ENCODE data around the gene SOST. TPM values are rescaled to one million over a fixed set of nuclear protein-coding genes. Genes with fewer than 3 reads are reported as not detected.

The SOST gene
- total RNA-seq, 4 donors from 2014 or later = 0.49 TPM; not detected in 3

GRCh38 chr17:43753493-43754129, 5.0 kb downstream of the SOST start:
- no peak for TF ChIP-seq CTCF (IDR thresholded peaks at IDR 0.05)
- TF ChIP-seq POLR2A (IDR thresholded peaks at IDR 0.05) = no peak
- no peaks in the 10 kb centered on the region for H3K36me3 ChIP-seq
- intact Hi-C loops (cut with DNase I) = no loop called here
- peaks cover 8 to 23% (median 14%) of the 10 kb centered on the region in 3 donors for H3K4me1 ChIP-seq
- no peak overlapping the region for H3K4me3 ChIP-seq
- no peak overlapping the region for H3K27ac ChIP-seq
- WGBS, 2 donors = 55% methylated on average over 5 of the region's 5 CpGs
- peaks cover 0 to 63% (median 7%) of the 10 kb centered on the region in 4 donors for H3K27me3 ChIP-seq
- no peaks in the 10 kb centered on the region for H3K9me3 ChIP-seq
- DNase-seq = no peak

- no peak for DNase-seq
- peaks cover 6 to 16% (median 8%) of the 10 kb centered on the region in 3 donors for H3K4me1 ChIP-seq
- TF ChIP-seq POLR2A (IDR thresholded peaks at IDR 0.05) (no peak), CTCF (IDR thresholded peaks at IDR 0.05) (no peak)
- no peak overlapping the region for H3K27ac ChIP-seq
- H3K9me3 ChIP-seq = no peaks in the 10 kb centered on the region
- intact Hi-C loops (cut with DNase I) = no loop called here
- H3K27me3 ChIP-seq = peaks cover 0 to 39% (median 4%) of the 10 kb centered on the region in 4 donors
- no peak overlapping the region for H3K4me3 ChIP-seq
- no peaks in the 10 kb centered on the region for H3K36me3 ChIP-seq
- 28 to 35% methylated on average over 5 of the region's 5 CpGs for WGBS, 2 donors
Observed at GRCh38 chr17:43750153-43750552, 8.4 kb downstream of the SOST start.

- Histone ChIP-seq H3K36me3 (no peaks in the 10 kb centered on the region), H3K27ac (no peak overlapping the region), H3K4me1 (peaks cover 3 to 12% (median 6%) of the 10 kb centered on the region in 3 donors), H3K9me3 (no peaks in the 10 kb centered on the region), H3K27me3 (peaks cover 0 to 36% (median 0%) of the 10 kb centered on the region in 4 donors), H3K4me3 (no peak overlapping the region)
- DNase-seq = no peak
- WGBS, 2 donors = 47 to 53% methylated on average over 6 of the region's 6 CpGs
- TF ChIP-seq POLR2A (IDR thresholded peaks at IDR 0.05) = no peak
- no peak for TF ChIP-seq CTCF (IDR thresholded peaks at IDR 0.05)
- intact Hi-C loops (cut with DNase I) = no loop called here
Observed at GRCh38 chr17:43745541-43745940, 13.1 kb downstream of the SOST start.

GRCh38 chr17:43741636-43742035, 17.0 kb downstream of the SOST start:
- TF ChIP-seq CTCF (IDR thresholded peaks at IDR 0.05) = no peak
- no peak for TF ChIP-seq POLR2A (IDR thresholded peaks at IDR 0.05)
- no peak for DNase-seq
- intact Hi-C loops (cut with DNase I) = no loop called here
- Histone ChIP-seq H3K9me3 (no peaks in the 10 kb centered on the region), H3K27me3 (peaks cover 0 to 34% (median 0%) of the 10 kb centered on the region in 4 donors), H3K36me3 (no peaks in the 10 kb centered on the region), H3K27ac (no peak overlapping the region), H3K4me1 (no peaks in the 10 kb centered on the region), H3K4me3 (no peak overlapping the region)
- WGBS, 2 donors = 73 to 84% methylated on average over 2 of the region's 5 CpGs

GRCh38 chr17:43740541-43740940, 18.1 kb downstream of the SOST start:
- no peaks in the 10 kb centered on the region for H3K36me3 ChIP-seq
- peaks cover 0 to 26% (median 0%) of the 10 kb centered on the region in 4 donors for H3K27me3 ChIP-seq
- WGBS, 2 donors = 93 to 94% methylated on average over 3 to 4 of the region's 4 CpGs
- no peaks in the 10 kb centered on the region for H3K9me3 ChIP-seq
- intact Hi-C loops (cut with DNase I) = no loop called here
- H3K4me1 ChIP-seq = no peaks in the 10 kb centered on the region
- DNase-seq = no peak
- TF ChIP-seq CTCF (IDR thresholded peaks at IDR 0.05) (no peak), POLR2A (IDR thresholded peaks at IDR 0.05) (no peak)
- no peak overlapping the region for H3K4me3 ChIP-seq
- no peak overlapping the region for H3K27ac ChIP-seq

All from esophagus squamous epithelium (tissue), 5 donors.